SK-N-MC (cell line): ENCODE data around the gene BHMT2.

Experiments
- EZH2 ChIP-seq: fragments of 200-600 bp; sonication (generic); IDR thresholded peaks from one replicate; pipeline ENCODE4 v1.6.1; 2017; ENCODE audit warnings: antibody characterized with exemption
- POLR2AphosphoS5 ChIP-seq: IDR thresholded peaks from 2 replicates; pipeline ENCODE4 v1.6.1; 2012; ENCODE audit warnings: mild to moderate bottlenecking, low read depth, low read length, borderline replicate concordance

DNA sequence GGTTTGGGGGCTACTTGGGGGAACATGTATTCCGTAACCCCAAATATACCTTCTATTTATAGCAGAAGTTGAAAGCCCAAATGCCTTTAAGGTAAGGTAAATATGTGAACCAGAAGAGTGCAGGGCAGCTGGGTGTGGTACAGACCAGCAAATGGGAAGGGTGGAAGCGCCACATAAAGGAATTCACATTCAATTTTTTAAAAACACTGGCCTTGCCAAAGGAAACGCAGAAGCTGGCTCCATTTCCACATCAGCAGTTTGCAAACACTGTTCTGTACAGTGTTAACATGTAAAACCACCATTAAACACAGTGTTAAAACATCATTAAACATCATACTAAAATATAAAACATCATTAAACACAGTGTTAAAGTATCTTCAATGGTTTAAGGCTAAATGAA is 38.5 kb downstream of the BHMT2 start:
- no peak for TF ChIP-seq POLR2AphosphoS5
- TF ChIP-seq EZH2, result no peak
